ENCODE results near the gene ZNF215. TPM values are rescaled to one million over a fixed set of nuclear protein-coding genes. Genes with fewer than 3 reads are reported as not detected.

ZNF215 gene
- total RNA-seq, 2 experiments from 2014 or later: 59.8 to 61.0 TPM

DNA sequence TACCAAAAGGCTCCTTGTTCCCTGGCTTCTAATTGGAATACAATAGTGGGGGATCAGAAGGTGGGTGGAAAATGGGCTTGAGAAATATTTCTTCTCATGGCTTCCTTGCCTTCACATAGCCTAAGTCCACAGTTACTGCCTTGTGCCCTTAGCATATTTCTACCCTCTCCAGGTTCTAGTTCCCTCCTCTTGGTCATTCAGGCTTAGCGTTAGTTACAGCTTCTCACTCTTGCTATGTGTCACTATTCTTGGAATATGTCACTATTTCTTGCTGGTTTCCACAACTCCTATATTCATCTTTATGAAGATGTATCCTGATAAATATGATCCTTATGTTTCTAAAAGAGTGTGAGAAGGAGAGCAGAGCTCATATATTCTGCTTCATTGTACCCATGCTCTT is 36.4 kb upstream of the ZNF215 start:
- intact Hi-C loops (cut with micrococcal nuclease; ENCODE audit: unreplicated experiment): no loop called here
- Histone ChIP-seq H3K79me2 (ENCODE audit: insufficient read depth, low read depth, low read length) (no peaks in the 10 kb centered on the region), H3K4me2 (ENCODE audit: low read length) (no peak overlapping the region), H3K9me3 (ENCODE audit: low read length) (peaks cover 6% of the 10 kb centered on the region; the same call in 1 of the 2 replicates), H3K4me3 (ENCODE audit: low read depth, low read length, poor library complexity, severe bottlenecking) (no peak overlapping the region), H3K27ac (ENCODE audit: low read depth, low read length, poor library complexity, severe bottlenecking) (no peak overlapping the region), H3K36me3 (ENCODE audit: insufficient read depth, low read length) (no peaks in the 10 kb centered on the region), H2AFZ (ENCODE audit: low read length) (no peak overlapping the region), H4K20me1 (ENCODE audit: insufficient read depth, low read length) (no peaks in the 10 kb centered on the region), H3K4me1 (ENCODE audit: insufficient read depth, low read length, poor library complexity, severe bottlenecking) (no peaks in the 10 kb centered on the region), H3K9me2 (ENCODE audit: insufficient read depth, low read length) (no peaks in the 10 kb centered on the region)
- no peak for DNase-seq (ENCODE audit: low spot score)
- no TSS peak for BruUV-seq (replicated peaks)
- ChIA-PET CTCF (ENCODE audit: unreplicated experiment) (no interaction called here), POLR2A (interaction anchor here (0.7 kb wide), 1 partner anchor 793 kb away, joined by 4 read pairs; no protein-coding TSS in a partner anchor)
- TF ChIP-seq CTCF (conservative IDR thresholded peaks at IDR 0.05; ENCODE audit: low read length) (no peak), EZH2phosphoT487 (IDR thresholded peaks at IDR 0.05; ENCODE audit: borderline replicate concordance, low read depth, low read length) (no peak)

DNA sequence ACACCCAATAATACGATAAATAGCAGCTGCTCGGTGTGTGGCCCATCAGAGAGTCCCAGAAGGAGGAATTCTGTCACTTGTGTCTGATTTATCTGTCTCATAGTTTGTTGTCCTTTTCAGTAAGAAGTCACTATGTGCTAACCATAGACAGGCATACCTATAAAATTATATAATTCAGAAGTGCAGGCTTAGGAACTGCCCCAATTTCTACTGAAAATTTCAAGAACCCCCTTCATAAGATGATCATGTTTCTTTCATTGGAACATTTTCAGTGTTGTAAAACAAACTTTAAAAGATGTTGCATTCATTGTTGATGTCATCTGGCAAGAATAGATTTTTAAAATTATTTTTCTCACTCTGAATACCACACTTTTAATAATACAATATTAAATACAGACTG is 33.8 kb upstream of the ZNF215 start, which contains the start of gene OR2D2:
Gene OR2D2 (minus strand): TSS at position 101 of the 400 bp plus-strand sequence. CDS start 0 bp downstream, at position 101.
- DNase-seq (ENCODE audit: low spot score): no peak
- Histone ChIP-seq H3K9me2 (ENCODE audit: insufficient read depth, low read length) (no peaks in the 10 kb centered on the region), H3K79me2 (ENCODE audit: insufficient read depth, low read depth, low read length) (no peaks in the 10 kb centered on the region), H3K4me1 (ENCODE audit: insufficient read depth, low read length, poor library complexity, severe bottlenecking) (no peaks in the 10 kb centered on the region), H3K27ac (ENCODE audit: low read depth, low read length, poor library complexity, severe bottlenecking) (no peak within 1 kb of the TSS), H3K4me2 (ENCODE audit: low read length) (no peak within 1 kb of the TSS), H3K36me3 (ENCODE audit: insufficient read depth, low read length) (no peaks in the 10 kb centered on the region), H3K9me3 (ENCODE audit: low read length) (peaks cover 6% of the 10 kb centered on the region; the same call in 1 of the 2 replicates), H3K4me3 (ENCODE audit: low read depth, low read length, poor library complexity, severe bottlenecking) (no peak within 1 kb of the TSS), H2AFZ (ENCODE audit: low read length) (no peak within 1 kb of the TSS), H4K20me1 (ENCODE audit: insufficient read depth, low read length) (no peaks in the 10 kb centered on the region)
- intact Hi-C loops (cut with micrococcal nuclease; ENCODE audit: unreplicated experiment): no loop called here
- CTCF ChIA-PET (ENCODE audit: unreplicated experiment): no interaction called here
- BruUV-seq (replicated peaks): no TSS peak
- no peak for TF ChIP-seq CTCF (conservative IDR thresholded peaks at IDR 0.05; ENCODE audit: low read length)
- no peak for TF ChIP-seq EZH2phosphoT487 (IDR thresholded peaks at IDR 0.05; ENCODE audit: borderline replicate concordance, low read depth, low read length)
- POLR2A ChIA-PET: no interaction called here

GRCh38 chr11:6894097-6894496 is 32.1 kb upstream of the ZNF215 start:
- POLR2A ChIA-PET: no interaction called here
- CTCF ChIA-PET (ENCODE audit: unreplicated experiment): no interaction called here
- no peak overlapping the region for H3K4me3 ChIP-seq (ENCODE audit: low read depth, low read length, poor library complexity, severe bottlenecking)

More at GRCh38 chr11:6894097-6894496, 32.1 kb upstream of the ZNF215 start:
- TF ChIP-seq EZH2phosphoT487 (IDR thresholded peaks at IDR 0.05; ENCODE audit: borderline replicate concordance, low read depth, low read length) (no peak), CTCF (conservative IDR thresholded peaks at IDR 0.05; ENCODE audit: low read length) (no peak)
- BruUV-seq (replicated peaks): no TSS peak
- no peaks in the 10 kb centered on the region for H3K9me2 ChIP-seq (ENCODE audit: insufficient read depth, low read length)
- DNase-seq (ENCODE audit: low spot score): no peak
- H3K36me3 ChIP-seq (ENCODE audit: insufficient read depth, low read length): no peaks in the 10 kb centered on the region
- no peaks in the 10 kb centered on the region for H3K9me3 ChIP-seq (ENCODE audit: low read length)
- intact Hi-C loops (cut with micrococcal nuclease; ENCODE audit: unreplicated experiment): no loop called here
- no peaks in the 10 kb centered on the region for H4K20me1 ChIP-seq (ENCODE audit: insufficient read depth, low read length)
- H3K27ac ChIP-seq (ENCODE audit: low read depth, low read length, poor library complexity, severe bottlenecking): no peak overlapping the region
- H2AFZ ChIP-seq (ENCODE audit: low read length): no peak overlapping the region
- no peaks in the 10 kb centered on the region for H3K79me2 ChIP-seq (ENCODE audit: insufficient read depth, low read depth, low read length)
- no peaks in the 10 kb centered on the region for H3K4me1 ChIP-seq (ENCODE audit: insufficient read depth, low read length, poor library complexity, severe bottlenecking)
- H3K4me2 ChIP-seq (ENCODE audit: low read length): no peak overlapping the region

Data from OCI-LY7 (cell line).